ENCODE measurements around the gene XYLT1.

XYLT1 gene

DNA sequence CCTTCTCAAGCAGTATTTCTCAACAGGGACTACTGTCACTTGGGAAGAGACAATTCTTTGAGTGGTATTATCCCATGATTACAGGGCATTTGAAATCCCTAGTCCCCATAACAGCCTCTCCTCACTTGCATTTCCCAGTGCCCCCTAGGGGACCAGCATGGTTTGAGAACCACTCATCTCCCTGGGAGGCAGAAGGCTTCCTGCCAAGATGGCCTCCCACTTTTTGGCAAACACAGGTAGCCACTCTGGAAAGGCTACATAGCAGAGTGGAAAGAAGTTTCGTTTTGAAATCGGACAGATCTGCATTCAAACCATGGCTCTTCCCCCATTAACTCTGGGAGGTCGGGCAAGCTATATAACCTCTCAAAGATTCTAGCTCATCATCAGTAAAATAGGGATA, 256.8 kb downstream of the XYLT1 start:
- peaks cover 0 to 10% (median 4%) of the 10 kb centered on the region in 3 donors for H3K36me3 ChIP-seq
- H3K27ac ChIP-seq = no peak overlapping the region
- H3K9me3 ChIP-seq = peaks cover 0 to 8% (median 6%) of the 10 kb centered on the region in 3 donors
- H3K4me3 ChIP-seq = no peak overlapping the region
- no peak for TF ChIP-seq CTCF (IDR thresholded peaks at IDR 0.05)
- H3K27me3 ChIP-seq = no peaks in the 10 kb centered on the region
- no peaks in the 10 kb centered on the region for H3K4me1 ChIP-seq
- no peak for DNase-seq
- intact Hi-C loops (cut with DNase I; ENCODE audit: low total_unique reads) = loop anchor here (10.0 kb wide), 1 partner anchor 241 kb away; no protein-coding TSS in a partner anchor

DNA sequence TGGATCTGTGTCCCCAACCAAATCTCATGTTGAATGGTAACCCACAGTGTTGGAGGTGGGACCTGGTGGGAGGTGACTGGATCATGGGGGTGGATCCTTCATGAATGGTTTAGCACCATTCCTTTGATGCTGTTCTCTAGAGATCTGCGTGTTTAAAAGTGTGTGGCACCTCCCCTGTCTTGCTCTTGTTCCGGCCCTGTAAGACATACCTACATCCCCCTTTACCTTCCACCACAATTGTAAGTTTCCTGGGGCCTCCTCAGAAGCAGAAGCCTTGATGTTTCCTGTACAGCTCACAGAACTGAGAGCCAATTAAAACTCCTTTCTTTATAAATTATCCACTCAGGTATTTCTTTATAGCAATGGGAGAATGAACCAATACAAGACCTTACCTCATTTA, 257.7 kb downstream of the XYLT1 start:
- Histone ChIP-seq H3K36me3 (peaks cover 0 to 10% (median 4%) of the 10 kb centered on the region in 3 donors), H3K27me3 (no peaks in the 10 kb centered on the region), H3K27ac (no peak overlapping the region), H3K4me3 (no peak overlapping the region), H3K9me3 (peaks cover 0 to 8% (median 6%) of the 10 kb centered on the region in 3 donors), H3K4me1 (no peaks in the 10 kb centered on the region)
- intact Hi-C loops (cut with DNase I; ENCODE audit: low total_unique reads) = loop anchor here (10.0 kb wide), 1 partner anchor 242 kb away; no protein-coding TSS in a partner anchor
- TF ChIP-seq CTCF (IDR thresholded peaks at IDR 0.05) = no peak
- DNase-seq = no peak

DNA sequence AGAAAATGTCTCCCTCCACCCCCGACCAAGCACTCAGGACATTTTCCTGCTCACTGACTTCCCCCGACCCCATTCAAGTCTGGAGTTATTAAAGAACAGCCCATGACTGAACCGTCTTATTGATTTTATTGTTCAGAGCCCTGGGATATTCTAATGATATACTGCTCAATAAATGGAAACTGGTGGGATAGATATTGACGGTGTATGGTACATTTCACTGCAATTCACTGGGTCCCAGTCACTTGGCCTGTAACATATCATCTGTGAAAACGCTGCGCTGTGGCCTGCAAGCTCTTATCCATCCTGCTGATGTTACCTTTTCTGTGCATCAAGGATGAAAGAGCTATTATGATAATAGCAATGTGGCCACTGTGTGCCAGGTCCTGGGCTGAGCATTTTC, 258.2 kb downstream of the XYLT1 start:
- no peaks in the 10 kb centered on the region for H3K27me3 ChIP-seq
- no peak for DNase-seq
- no peak for TF ChIP-seq CTCF (IDR thresholded peaks at IDR 0.05)
- peaks cover 0 to 8% (median 6%) of the 10 kb centered on the region in 3 donors for H3K9me3 ChIP-seq
- intact Hi-C loops (cut with DNase I; ENCODE audit: low total_unique reads) = loop anchor here (10.0 kb wide), 1 partner anchor 242 kb away; no protein-coding TSS in a partner anchor
- H3K4me1 ChIP-seq = no peaks in the 10 kb centered on the region
- H3K27ac ChIP-seq = no peak overlapping the region
- peaks cover 0 to 10% (median 4%) of the 10 kb centered on the region in 3 donors for H3K36me3 ChIP-seq
- H3K4me3 ChIP-seq = no peak overlapping the region

DNA sequence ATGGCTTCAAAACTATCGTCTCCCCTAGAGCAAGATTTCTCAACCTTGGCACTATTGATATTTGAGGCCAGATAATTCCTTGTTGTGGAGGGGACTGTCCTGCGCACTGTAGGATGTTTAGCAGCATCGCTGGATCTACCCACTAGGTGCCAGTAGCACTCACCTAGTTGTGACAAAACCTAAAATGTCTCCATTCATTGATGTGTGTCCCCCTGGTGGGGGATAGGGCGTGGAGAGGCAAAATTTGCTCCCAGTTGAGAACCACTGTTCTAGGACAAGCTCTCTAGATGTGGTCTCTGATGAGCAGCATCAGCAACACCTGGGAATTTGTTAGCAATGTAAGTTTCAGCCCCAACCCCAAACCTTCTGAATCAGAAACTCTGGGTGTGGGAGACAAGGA, 259.0 kb downstream of the XYLT1 start:
- peak in 1 of 2 experiments; percentile 13 for TF ChIP-seq CTCF (IDR thresholded peaks at IDR 0.05)
- no peak for DNase-seq
- no peaks in the 10 kb centered on the region for H3K4me1 ChIP-seq
- peaks cover 0 to 10% (median 4%) of the 10 kb centered on the region in 3 donors for H3K36me3 ChIP-seq
- intact Hi-C loops (cut with DNase I; ENCODE audit: low total_unique reads) = loop anchor here (10.0 kb wide), 1 partner anchor 243 kb away; no protein-coding TSS in a partner anchor
- no peak overlapping the region for H3K27ac ChIP-seq
- no peaks in the 10 kb centered on the region for H3K27me3 ChIP-seq
- H3K9me3 ChIP-seq = peaks cover 0 to 8% (median 6%) of the 10 kb centered on the region in 3 donors
- H3K4me3 ChIP-seq = no peak overlapping the region

GRCh38 chr16:17206712-17207111, 264.0 kb downstream of the XYLT1 start:
- Histone ChIP-seq H3K27ac (no peak overlapping the region), H3K36me3 (no peaks in the 10 kb centered on the region), H3K9me3 (no peaks in the 10 kb centered on the region), H3K4me1 (peaks cover 0 to 3% (median 0%) of the 10 kb centered on the region in 4 donors), H3K4me3 (no peak overlapping the region), H3K27me3 (no peaks in the 10 kb centered on the region)
- intact Hi-C loops (cut with DNase I; ENCODE audit: low total_unique reads) = no loop called here
- DNase-seq = no peak
- no peak for TF ChIP-seq CTCF (IDR thresholded peaks at IDR 0.05)

Measured in tibial artery (tissue), 4 donors.